Posterior cingulate gyrus (tissue), 11 donors: ENCODE data around the gene KRTAP2-2.
"Not testable (repeated sequence)": the region's sequence is repeated elsewhere in the genome, so short reads cannot be mapped to it uniquely, and the experiment has no call there.

Source experiments
- DNase-seq, 10 donors: peaks; one replicate each; pipeline versions ENCODE4 v3.0.0 to v3.0.0-alpha.2; 2020 to 2021; ENCODE audit warnings: mixed read lengths in 3 of 10
- intact Hi-C: fragments of 100-400 bp; cut with DNase I; formaldehyde crosslinking; loops from one replicate; pipeline ENCODE4 v1.15.1; 2023

Gene KRTAP2-2, protein sequence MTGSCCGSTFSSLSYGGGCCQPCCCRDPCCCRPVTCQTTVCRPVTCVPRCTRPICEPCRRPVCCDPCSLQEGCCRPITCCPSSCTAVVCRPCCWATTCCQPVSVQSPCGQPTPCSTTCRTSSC

DNA sequence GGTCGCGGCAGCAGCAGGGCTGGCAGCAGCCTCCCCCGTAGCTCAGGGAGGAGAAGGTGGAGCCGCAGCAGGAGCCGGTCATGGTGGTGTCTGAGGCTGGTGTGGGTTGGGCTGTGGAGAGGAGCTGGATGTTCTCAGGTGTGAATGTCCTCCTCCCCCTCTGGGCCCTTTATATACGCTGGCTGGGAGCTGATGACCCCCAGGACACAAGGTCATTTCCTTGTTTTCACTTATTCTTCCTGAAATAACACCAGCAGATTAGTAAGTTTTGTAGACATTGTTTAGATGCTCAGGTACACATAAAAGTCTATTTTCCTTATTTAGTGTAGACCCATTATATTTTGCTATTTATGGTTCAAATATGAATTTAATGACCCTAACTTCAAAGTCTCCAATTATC lies at the start of gene KRTAP2-2:
KRTAP2-2 (minus strand) TSS at position 101 of the 400 bp plus-strand sequence; CDS start at position 82, 19 bp downstream.
- intact Hi-C loops, DNase-seq: not testable (repeated sequence)

DNA sequence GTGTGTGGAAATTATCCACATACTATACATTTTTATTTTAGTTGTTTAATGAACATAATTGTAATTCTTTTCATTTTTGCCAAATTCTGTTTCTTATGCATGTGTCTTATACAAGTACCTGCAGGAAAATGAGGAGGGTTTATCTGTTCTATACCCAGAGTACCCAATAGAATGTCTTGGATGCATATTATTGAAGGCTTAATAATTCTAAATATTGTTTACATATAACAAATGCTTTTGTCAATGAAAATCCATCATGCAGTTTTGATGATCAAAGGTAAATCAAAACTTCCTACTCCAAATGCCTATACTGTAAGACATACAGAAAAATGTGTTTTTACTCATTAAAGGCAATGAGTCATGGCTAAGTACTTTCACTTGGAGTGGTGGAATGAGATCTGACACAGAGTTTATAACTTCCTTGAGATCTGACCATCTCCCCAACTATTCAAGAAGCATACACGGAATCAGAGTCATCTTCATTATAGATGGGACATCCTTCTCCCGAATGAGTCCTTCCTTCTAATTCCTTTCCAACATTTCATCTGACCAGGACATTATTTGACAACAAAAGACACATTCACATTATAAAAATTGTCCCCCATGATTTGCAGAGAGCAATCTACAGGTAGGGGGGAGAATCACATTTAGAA lies 49.5 kb upstream of the KRTAP2-2 start:
- intact Hi-C loops, DNase-seq: not testable (repeated sequence)

DNA sequence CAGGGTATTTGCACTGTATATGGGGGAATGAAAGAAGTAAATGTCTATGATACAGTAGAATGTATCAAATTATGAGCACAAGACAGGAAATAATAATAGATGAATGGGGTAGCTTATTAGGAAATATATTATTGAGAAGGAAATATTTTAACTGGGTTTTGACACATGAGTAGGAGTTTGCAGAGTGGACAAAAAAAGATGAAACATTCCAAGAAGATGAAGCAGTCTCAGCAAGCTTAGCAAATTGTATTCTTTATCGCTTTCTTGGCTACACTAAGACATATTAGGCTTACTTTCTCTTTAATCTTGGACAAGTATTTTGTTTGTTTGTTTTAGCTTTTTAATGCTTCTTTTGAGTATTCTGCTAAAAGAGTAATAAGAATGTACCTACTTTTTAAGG lies 48.9 kb upstream of the KRTAP2-2 start:
- intact Hi-C loops: no loop called here
- DNase-seq: no peak

DNA sequence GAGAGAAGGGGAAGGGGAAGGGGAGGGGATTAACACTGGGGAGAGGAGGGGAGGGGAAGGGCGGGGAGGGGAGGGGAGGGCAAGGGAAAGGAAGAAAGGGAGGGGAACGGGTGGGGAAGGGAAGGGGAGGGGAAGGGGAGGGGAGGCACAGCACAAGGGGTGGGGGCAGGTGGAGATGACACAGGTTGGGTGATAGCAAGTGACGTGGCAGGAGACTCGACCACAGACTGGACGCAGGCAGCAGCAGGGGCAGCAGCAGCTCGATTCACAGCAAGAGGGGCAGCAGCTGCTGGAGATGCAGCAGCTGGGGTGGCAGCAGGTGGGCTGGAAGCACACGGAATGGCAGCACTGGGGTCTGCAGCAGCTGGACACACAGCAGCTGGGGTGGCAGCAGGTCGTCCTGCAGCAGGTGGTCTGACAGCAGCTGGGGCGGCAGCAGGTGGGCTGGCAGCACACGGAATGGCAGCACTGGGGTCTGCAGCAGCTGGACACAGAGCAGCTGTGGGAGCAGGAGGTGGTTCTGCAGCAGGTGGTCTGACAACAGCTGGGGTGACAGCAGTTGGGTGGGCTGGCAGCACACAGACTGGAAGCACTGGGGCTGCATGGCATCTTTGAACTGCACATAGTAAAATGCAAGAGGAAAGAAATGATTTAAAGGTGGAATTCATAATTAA lies 46.7 kb upstream of the KRTAP2-2 start, which contains the start of gene KRTAP4-16:
KRTAP4-16 (minus strand) TSS at position 624 of the 674 bp plus-strand sequence; CDS start at position 624, 0 bp downstream.
- intact Hi-C loops: no loop called here
- peak in 1 of 10 donors; percentile 79 for DNase-seq

DNA sequence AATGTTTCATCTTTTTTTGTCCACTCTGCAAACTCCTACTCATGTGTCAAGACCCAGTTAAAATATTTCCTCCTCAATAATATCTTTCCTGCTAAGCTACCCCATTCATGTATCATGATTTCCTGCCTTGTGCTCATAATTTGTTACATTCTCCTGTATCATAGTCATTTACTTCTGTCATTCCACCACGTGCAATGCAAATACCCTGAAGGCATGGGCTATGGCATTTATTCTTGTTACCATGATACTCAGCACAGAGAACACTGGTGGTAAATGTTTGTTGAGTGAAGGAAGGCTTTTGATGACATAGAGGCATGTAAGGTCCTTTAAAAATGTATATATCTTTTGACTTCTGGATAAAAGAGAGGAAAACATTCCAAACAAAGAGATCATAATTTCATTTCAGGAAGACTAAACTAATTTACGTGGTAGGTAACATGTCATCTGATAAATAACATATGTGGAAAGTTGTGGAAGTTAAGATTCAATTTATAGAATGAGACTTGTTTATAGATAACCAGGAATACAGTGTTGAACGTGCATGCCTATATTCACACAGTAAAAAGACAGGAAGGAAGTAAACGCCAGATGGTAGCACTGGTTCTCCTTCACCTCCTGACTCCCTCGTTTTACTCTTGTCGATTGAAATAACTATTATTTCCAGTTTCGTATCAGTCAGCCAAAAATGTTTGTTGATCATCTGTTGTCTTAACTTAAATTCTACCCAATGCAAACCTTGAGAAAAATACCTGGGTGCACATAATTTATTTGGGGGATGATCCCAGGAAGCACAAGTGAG lies 44.9 kb upstream of the KRTAP2-2 start:
- DNase-seq, intact Hi-C loops: not testable (repeated sequence)

DNA sequence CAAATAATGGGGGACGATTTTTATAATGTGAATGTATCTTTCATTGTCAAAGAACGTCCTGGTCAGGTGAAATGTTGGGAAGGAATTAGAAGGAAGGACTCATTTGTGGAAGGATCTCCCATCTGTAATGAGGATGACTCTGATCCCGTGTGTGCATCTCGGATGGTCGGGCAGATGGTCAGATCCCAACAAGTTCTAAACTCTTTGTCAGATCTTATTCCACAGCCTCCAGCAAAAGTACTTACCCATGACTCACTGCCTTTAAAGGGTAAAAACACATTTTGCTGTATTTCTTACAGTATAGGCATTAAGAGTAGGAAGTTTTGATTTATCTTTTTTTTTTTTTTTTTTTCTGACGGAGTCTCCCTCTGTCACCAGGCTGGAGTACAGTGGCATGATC lies 43.5 kb upstream of the KRTAP2-2 start:
- intact Hi-C loops: no loop called here
- DNase-seq: no peak

DNA sequence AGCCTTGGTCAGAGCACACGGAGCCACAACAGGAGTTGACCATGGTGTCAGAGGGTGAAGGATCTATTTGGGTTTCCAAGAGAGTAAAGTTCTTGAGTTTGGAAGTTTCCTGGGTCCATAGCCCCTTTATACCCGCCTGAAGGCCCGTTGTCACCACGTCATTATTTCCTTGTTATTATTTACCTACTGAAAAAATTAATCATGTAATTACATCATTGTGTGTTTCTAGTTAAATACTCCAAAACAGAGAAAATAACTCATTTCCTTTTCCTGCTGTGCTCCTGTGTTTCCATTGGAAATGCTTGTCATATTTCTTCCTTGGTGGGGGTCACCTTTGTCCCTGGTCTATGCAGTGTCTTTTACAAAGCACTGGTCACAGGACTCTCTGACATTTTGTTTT lies 43.0 kb upstream of the KRTAP2-2 start, which contains the start of gene KRTAP4-8:
KRTAP4-8 (minus strand) TSS at position 101 of the 400 bp plus-strand sequence; CDS start at position 43, 58 bp downstream.
- no peak for DNase-seq
- intact Hi-C loops: no loop called here

DNA sequence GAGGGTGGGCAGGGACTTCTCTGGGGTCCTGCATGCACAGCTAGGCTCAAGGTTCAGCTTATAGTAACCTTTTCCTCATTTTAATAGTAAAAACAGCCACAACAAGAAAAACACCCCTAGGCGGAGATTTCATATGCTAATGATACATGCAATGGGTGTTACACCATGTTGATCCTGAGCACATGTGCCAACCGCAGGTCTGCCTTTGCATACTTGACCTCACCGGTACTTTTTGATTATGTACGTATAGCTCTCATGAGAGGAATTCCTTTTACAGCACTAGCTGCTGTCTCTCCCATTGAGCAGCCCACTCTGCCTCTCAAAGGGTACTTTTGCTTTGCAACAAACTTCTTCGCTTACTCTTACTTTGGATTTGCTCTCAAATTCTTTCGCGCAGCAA lies 41.0 kb upstream of the KRTAP2-2 start:
- DNase-seq: no peak
- intact Hi-C loops: no loop called here

DNA sequence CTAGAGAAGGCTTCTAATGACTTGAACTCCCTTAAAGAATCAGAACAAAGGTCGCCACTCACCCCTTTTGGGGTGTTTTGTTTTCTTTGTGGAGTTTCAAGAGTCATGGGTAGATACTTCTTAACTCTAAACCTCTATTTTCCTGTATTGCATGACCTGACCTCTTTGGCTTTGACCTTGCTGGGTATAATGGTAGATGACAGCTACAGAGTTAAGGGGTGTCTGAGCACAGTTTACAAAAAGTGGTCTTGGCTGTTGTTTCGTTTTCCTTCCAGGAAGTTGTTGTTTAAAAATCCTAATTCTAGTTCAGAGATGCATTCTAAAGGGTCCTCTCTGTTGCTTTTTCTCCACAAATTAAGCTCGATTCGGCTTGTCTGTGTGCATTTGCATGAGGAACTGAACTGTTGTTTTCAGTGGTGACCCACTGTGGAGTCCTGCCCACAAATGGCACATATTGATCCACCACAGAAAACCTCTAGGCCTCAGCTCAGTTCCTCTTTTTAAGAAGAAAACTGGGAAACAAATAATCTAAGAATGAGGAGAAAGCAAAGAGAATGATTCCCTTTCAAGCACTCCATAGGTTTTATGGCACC lies 33.8 kb upstream of the KRTAP2-2 start:
- intact Hi-C loops, DNase-seq: not testable (repeated sequence)

DNA sequence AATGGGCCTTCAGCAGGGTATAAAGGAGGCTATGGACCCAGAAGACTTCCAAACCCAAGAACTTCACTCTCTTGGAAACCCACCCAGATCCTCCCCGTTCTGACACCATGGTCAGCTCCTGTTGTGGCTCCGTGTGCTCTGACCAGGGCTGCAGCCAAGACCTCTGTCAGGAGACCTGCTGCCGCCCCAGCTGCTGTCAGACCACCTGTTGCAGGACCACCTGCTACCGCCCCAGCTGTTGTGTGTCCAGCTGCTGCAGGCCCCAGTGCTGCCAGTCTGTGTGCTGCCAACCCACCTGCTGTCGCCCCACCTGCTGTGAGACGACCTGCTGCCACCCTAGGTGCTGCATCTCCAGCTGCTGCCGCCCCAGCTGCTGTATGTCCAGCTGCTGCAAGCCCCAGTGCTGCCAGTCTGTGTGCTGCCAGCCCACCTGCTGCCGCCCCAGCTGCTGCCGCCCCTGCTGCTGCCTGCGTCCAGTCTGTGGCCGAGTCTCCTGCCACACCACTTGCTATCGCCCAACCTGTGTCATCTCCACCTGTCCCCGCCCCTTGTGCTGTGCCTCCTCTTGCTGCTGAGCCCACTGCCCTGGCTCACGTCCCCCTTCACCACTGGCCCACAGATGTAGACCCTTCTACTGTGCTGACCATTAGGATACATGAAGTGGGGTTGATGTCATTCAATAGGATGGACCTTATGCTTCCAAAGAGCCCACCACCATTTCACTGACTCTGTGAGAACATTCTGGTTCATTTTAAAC lies 29.2 kb upstream of the KRTAP2-2 start, which contains the start of gene KRTAP4-7:
KRTAP4-7 (plus strand) TSS at position 51 of the 757 bp plus-strand sequence; CDS start at position 108, 57 bp downstream.
- peak in 1 of 10 donors; percentile 56 for DNase-seq
- intact Hi-C loops: not testable (repeated sequence)

DNA sequence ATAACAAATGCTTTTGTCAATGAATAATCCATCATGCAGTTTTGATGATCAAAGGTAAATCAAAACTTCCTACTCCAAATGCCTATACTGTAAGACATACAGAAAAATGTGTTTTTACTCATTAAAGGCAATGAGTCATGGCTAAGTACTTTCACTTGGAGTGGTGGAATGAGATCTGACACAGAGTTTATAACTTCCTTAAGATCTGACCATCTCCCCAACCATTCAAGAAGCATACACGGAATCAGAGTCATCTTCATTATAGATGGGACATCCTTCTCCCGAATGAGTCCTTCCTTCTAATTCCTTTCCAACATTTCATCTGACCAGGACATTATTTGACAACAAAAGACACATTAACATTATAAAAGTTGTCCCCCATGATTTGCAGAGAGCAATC lies 28.4 kb upstream of the KRTAP2-2 start:
- DNase-seq, intact Hi-C loops: not testable (repeated sequence)

DNA sequence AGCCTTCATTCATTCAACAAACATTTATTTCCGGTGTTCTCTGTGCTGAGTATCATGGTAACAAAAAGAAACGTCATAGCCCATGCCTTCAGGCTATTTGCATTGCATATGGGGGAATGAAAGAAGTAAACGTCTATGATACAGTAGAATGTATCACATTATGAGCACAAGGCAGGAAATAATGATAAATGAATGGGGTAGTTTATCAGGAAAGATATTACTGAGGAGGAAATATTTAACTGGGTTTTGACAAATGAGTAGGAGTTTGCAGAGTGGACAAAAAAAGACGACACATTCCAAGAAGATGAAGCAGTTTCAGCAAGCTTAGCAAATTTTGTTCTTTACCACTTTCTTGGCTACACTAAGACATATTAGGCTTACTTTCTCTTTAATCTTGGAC lies 27.6 kb upstream of the KRTAP2-2 start:
- no peak for DNase-seq
- intact Hi-C loops: no loop called here

DNA sequence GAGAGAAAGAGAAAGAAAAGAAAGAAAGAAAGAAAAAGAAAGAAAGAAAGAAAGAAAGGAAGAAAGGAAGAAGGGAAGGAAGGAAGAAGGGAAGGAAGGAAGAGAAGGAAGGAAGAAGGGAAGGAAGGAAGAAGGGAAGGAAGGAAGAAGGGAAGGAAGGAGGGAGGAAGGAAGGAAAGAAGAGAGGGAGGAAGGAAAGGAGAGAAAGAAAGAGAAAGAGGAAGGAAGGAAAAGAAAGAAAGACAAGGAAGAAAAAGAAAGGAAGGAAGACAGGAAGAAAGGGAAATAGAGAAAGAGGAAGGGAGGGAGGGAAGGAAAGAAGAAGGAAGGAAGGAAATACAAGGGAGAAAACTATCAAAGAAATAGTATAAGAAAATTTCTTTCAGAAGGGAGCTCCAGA lies 21.8 kb upstream of the KRTAP2-2 start:
- DNase-seq: no peak
- intact Hi-C loops: no loop called here

DNA sequence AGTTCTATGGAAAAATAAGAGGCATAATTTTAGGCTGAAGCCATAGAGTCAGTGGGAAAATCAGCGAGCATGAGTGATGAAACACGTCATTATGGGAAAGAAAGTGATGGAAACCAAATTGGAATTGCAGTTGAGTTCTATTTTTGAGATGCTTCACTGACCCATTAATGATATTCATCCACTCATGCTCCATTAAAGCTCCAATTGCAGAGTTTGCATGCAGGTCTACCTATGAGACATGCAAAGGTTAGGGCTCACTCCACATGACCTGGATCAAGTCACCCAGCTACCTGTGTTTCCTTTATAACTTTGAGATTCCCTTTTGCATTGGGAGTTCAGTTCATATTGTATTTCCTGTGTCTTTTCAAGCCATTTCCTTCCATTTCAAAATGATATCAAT lies 18.6 kb upstream of the KRTAP2-2 start:
- DNase-seq: no peak
- intact Hi-C loops: no loop called here

DNA sequence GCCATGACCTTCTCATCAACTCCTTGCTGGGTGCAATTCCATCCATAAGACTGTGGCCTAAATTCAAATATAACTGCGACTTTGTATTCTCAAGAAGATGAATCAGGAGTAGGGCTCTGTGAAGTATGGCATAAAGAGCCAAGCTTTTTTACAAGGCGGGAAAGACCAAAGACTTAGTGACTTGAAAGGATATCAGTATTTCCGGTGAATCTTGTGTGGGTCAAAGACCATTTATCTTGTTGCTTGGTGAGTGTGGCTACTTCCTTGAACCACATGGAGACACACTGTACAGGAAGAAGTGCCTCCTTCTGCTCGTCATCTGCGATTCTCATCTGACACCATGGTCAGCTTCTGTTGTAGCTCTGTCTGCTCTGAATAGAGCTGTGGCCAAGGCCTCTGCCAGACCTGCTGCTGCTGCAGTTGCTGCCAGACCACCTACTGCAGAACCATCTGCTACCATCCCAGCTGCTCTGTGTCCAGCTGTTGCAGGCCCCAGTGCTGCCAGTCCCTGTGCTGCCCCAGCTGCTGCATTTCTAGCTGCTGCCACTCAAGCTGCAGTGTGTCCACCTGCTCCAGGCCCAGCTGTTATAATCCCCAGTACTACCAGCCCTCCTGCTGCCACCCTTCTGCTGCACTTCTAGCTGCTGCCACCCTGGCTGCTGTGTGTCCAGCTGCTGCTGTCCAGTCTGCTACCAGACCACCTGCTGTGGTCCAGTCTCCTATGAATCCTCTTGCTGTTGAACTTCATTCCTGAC lies 16.8 kb upstream of the KRTAP2-2 start:
- DNase-seq: no peak

DNA sequence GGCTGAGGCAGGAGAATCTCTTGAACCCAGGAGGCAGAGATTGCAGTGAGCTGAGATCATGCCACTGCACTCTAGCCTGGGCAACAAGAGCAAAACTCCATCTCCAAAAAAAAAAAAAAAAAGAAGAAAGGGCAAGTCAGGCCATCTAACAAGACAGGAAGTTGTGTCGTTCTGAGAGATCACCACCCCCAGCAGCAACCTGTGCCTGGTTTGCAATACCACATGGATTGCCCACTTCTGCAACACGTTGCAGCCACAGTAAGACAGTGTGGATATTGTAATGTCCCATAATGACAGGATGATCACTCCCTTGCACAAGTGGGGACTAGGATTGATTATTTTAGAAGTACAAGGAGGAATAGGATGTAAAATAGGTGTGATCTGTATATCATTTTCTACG lies 14.0 kb upstream of the KRTAP2-2 start:
- DNase-seq: no peak
- intact Hi-C loops: no loop called here

More for the DNA sequence above, 16.8 kb upstream of the KRTAP2-2 start:
- intact Hi-C loops: no loop called here

DNA sequence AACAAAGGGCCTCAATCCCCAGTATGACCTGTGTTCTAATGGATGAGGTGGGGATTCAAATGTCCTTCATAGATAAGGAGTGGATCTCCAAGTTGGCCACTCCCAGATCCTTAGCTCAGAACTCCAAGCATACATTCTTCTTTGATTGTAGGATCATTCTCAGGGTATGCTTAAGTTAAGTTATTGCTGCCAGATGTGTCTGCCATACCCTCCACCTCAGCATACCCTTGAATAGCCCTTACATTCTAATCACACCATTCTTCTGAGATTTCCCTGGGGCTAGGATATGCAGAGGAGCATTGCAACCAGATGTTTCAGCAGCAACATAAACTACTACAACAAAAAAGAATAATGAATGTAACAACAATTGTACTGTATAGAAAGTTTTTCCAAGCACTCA lies 12.3 kb upstream of the KRTAP2-2 start:
- intact Hi-C loops: no loop called here
- no peak for DNase-seq

DNA sequence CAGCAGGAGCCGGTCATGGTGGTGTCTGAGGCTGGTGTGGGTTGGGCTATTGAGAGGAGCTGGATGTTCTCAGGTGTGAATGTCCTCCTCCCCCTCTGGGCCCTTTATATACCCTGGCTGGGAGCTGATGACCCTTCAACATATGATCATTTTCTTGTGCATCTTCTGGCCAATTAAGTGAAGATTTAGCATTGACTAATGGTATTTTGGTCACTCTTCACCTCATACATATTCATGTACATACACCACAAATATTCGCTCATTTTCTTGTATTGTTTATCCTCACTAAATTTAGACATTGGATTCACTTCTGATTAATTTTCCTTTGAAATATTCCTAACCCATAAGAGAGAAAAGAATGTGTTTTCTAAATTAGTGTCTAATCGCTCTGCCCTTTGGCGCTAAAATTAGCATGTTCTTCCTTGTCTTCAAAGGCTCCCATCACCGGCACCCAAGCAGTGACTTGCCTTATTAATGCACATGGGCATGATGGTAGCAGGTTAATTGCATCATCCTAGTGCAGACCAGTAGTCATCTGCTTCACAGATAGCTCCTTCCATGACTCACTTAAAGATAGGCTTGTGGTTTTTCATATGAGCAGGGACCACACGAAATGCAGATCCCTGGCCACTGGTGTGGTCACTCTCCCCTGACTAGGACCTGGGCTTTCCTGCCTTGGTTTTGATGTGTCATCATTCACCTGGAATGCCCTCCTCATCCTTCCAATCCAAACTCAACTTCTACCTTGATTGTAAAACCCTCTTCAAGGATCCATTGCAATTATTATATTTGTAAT lies 11.0 kb upstream of the KRTAP2-2 start, which contains the start of gene KRTAP2-4:
KRTAP2-4 (minus strand) TSS at position 51 of the 796 bp plus-strand sequence; CDS start at position 17, 34 bp downstream.
- DNase-seq: no peak
- intact Hi-C loops: no loop called here
